OCI-M1 (cell line): Measurements from ENCODE around the gene TCF7L1.
"Not testable (repeated sequence)": the region's sequence is repeated elsewhere in the genome, so short reads cannot be mapped to it uniquely, and the experiment has no call there.

Source experiments
- DNase-seq: peaks from one replicate; lab custom pipeline; 2025; lab: John Stamatoyannopoulos, UW

The TCF7L1 gene

GRCh38 chr2:85132397-85132796 lies 795 bp upstream of the TCF7L1 start:
- DNase-seq = no peak

GRCh38 chr2:85133751-85134254 lies 611 bp downstream of the TCF7L1 start:
- no peak for DNase-seq

- no peak for DNase-seq
Measured at GRCh38 chr2:85134255-85134895, 1.2 kb downstream of the TCF7L1 start.

GRCh38 chr2:85134896-85135659 lies 1.9 kb downstream of the TCF7L1 start:
- no peak for DNase-seq

GRCh38 chr2:85135660-85135914 lies 2.4 kb downstream of the TCF7L1 start:
- no peak for DNase-seq

- DNase-seq = no peak
Measured at GRCh38 chr2:85137156-85137555, 4.0 kb downstream of the TCF7L1 start.

- DNase-seq = no peak
Measured at GRCh38 chr2:85143463-85144082, 10.4 kb downstream of the TCF7L1 start.

- DNase-seq = no peak
Measured at GRCh38 chr2:85145116-85145820, 12.1 kb downstream of the TCF7L1 start.

- no peak for DNase-seq
Measured at GRCh38 chr2:85148190-85148589, 15.0 kb downstream of the TCF7L1 start.

GRCh38 chr2:85151026-85151425 lies 17.8 kb downstream of the TCF7L1 start:
- DNase-seq = no peak

- no peak for DNase-seq
Measured at GRCh38 chr2:85152895-85153294, 19.7 kb downstream of the TCF7L1 start.

- no peak for DNase-seq
Measured at GRCh38 chr2:85154048-85154753, 21.0 kb downstream of the TCF7L1 start.

- DNase-seq = not testable (repeated sequence)
Measured at GRCh38 chr2:85155082-85155481, 21.9 kb downstream of the TCF7L1 start.

- no peak for DNase-seq
Measured at GRCh38 chr2:85156153-85156552, 23.0 kb downstream of the TCF7L1 start.

GRCh38 chr2:85156619-85157018 lies 23.4 kb downstream of the TCF7L1 start:
- no peak for DNase-seq

- DNase-seq = no peak
Measured at GRCh38 chr2:85157345-85157744, 24.2 kb downstream of the TCF7L1 start.

GRCh38 chr2:85158559-85159273 lies 25.5 kb downstream of the TCF7L1 start:
- DNase-seq = no peak

GRCh38 chr2:85159589-85159988 lies 26.4 kb downstream of the TCF7L1 start:
- no peak for DNase-seq

- no peak for DNase-seq
Measured at GRCh38 chr2:85160966-85161960, 28.1 kb downstream of the TCF7L1 start.

- DNase-seq = no peak
Measured at GRCh38 chr2:85162746-85163301, 29.6 kb downstream of the TCF7L1 start.
